ENCODE measurements around the gene GPX8.

GPX8 gene

DNA sequence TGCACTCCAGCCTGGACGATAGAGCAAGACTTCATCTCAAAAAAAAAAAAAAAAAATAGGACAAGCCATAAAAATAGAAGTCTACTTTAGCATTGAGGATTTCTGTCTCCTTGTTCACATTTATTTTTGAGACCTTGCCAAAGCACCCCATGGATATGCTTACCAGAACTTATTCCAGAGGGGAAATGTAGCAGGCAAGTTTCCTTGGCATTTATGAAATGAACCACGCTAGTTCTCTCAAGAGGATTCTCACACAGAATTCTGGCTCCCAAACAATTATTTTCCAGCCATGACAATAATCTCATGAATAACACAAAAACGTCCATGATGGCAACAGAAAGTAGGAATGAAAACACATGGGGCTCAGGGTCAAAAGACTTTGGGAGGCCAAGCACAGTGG, 23.4 kb upstream of the GPX8 start:
- CTCF ChIA-PET = no interaction called here
- POLR2A ChIA-PET = no interaction called here
- DNase-seq (ENCODE audit: extremely low spot score) = no peak
- no peak for TF ChIP-seq FOXA1 (IDR thresholded peaks at IDR 0.05)
- TF ChIP-seq TARDBP (IDR thresholded peaks at IDR 0.05) = no peak
- TF ChIP-seq ELF4 (IDR thresholded peaks at IDR 0.05) = no peak
- TF ChIP-seq SUZ12 (IDR thresholded peaks at IDR 0.05) = no peak
- no peak for TF ChIP-seq FOXK2 (IDR thresholded peaks at IDR 0.05)
- no peak for TF ChIP-seq LEF1 (IDR thresholded peaks at IDR 0.05; ENCODE audit: borderline replicate concordance)
- no peak for TF ChIP-seq ARNT (IDR thresholded peaks at IDR 0.05)
- no peak for TF ChIP-seq FOXM1 (IDR thresholded peaks at IDR 0.05; ENCODE audit: borderline replicate concordance)
- TF ChIP-seq BHLHE40 (IDR thresholded peaks at IDR 0.05; ENCODE audit: borderline replicate concordance) = no peak
- TF ChIP-seq, protein P1, sequence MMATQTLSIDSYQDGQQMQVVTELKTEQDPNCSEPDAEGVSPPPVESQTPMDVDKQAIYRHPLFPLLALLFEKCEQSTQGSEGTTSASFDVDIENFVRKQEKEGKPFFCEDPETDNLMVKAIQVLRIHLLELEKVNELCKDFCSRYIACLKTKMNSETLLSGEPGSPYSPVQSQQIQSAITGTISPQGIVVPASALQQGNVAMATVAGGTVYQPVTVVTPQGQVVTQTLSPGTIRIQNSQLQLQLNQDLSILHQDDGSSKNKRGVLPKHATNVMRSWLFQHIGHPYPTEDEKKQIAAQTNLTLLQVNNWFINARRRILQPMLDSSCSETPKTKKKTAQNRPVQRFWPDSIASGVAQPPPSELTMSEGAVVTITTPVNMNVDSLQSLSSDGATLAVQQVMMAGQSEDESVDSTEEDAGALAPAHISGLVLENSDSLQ (IDR thresholded peaks at IDR 0.05) = no peak
- TF ChIP-seq NFRKB (IDR thresholded peaks at IDR 0.05) = no peak
- no peak for TF ChIP-seq CTBP1 (IDR thresholded peaks at IDR 0.05; ENCODE audit: borderline replicate concordance)
- TF ChIP-seq SP1 (IDR thresholded peaks at IDR 0.05) = no peak
- no peak for TF ChIP-seq ZNF384 (IDR thresholded peaks at IDR 0.05)

DNA sequence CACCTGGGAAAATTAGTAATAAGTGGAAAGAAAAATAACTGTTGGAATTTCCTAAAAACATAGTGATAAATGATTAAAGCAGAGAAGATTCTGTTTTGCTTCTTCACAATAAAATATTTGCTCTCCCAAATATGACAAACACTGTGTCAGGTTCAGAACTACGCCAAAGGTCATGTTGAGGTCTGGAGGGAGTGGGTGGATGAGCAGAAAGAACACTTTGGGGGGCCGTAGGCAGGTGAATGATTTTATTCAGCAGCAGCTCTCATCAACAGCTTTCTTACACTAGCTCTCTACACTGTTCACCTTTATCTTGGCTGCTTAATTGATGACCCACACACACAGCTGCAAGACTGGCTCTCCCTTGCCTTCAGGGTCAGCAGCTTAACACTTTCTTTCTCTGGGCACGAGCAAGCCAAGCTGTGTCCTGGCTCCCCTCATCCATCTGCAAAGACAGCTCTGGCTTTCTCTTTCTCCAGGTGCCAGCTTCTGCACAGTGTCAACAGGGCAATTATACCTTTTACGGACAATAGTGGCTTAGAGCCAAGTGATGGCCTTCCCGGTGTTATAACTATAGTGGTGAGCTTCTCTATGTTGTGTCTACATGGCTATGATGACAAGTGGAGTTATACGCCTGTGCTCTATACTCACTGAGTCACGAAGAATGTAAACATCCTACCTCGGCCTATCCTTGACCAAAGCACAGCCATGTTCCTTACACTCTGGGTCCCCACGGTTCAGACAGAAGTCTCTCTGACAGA, 18.9 kb upstream of the GPX8 start:
- DNase-seq (ENCODE audit: extremely low spot score) = no peak
- CTCF ChIA-PET = no interaction called here
- TF ChIP-seq HDGF (IDR thresholded peaks at IDR 0.05; ENCODE audit: borderline replicate concordance) (no peak), FOXM1 (IDR thresholded peaks at IDR 0.05; ENCODE audit: borderline replicate concordance) (no peak), LEF1 (IDR thresholded peaks at IDR 0.05; ENCODE audit: borderline replicate concordance) (no peak), FOXK2 (IDR thresholded peaks at IDR 0.05) (no peak), TARDBP (IDR thresholded peaks at IDR 0.05) (no peak)
- TF ChIP-seq, protein P1 (IDR thresholded peaks at IDR 0.05) = no peak
- POLR2A ChIA-PET = no interaction called here

DNA sequence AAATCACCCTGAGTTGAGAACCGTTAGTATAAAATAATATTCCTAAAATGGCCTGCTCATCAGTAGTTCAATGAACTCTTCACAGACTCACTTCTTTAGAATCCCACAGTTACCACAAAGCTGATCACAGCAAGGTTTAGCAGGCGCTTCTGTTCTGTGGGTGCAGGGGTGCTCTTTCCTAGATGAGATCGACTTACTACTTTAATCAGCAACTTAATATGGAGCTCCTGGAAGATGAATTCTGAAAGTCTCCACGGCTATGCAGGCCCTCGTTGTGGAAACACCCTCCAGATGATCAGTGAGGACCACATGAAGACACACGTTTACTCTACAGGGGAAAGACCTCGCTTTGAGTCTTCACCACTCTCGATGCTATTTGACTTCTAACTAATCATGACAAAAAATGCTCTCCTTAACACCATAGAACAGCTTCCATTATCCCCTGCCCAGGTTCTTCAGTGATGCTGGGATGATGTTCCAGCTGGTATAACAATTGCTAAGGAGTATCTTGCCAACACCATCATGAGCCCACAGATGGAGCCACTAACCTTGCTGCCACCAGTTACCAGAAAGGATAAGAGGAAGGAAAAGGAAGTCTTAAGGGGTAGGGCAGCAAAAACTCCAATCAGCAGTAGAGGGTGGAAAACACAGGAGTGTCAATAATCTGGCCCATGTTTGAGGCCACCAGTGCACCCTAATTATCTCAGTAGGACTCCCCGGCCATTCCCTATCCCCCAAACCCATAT, 17.9 kb upstream of the GPX8 start:
- no peak for TF ChIP-seq FOXA1 (IDR thresholded peaks at IDR 0.05)
- TF ChIP-seq ELF4 (IDR thresholded peaks at IDR 0.05) = no peak
- TF ChIP-seq BHLHE40 (IDR thresholded peaks at IDR 0.05; ENCODE audit: borderline replicate concordance) = no peak
- TF ChIP-seq SP1 (IDR thresholded peaks at IDR 0.05) = no peak
- TF ChIP-seq TARDBP (IDR thresholded peaks at IDR 0.05) = no peak
- no peak for TF ChIP-seq HDGF (IDR thresholded peaks at IDR 0.05; ENCODE audit: borderline replicate concordance)
- no peak for TF ChIP-seq LEF1 (IDR thresholded peaks at IDR 0.05; ENCODE audit: borderline replicate concordance)
- TF ChIP-seq ZNF384 (IDR thresholded peaks at IDR 0.05) = no peak
- TF ChIP-seq CTBP1 (IDR thresholded peaks at IDR 0.05; ENCODE audit: borderline replicate concordance) = no peak
- TF ChIP-seq L3MBTL2 (conservative IDR thresholded peaks at IDR 0.05) = no peak
- TF ChIP-seq FOXM1 (IDR thresholded peaks at IDR 0.05; ENCODE audit: borderline replicate concordance) = no peak
- TF ChIP-seq FOXK2 (IDR thresholded peaks at IDR 0.05) = no peak
- TF ChIP-seq, protein P1 (IDR thresholded peaks at IDR 0.05) = no peak
- no peak for TF ChIP-seq NFRKB (IDR thresholded peaks at IDR 0.05)
- no peak for TF ChIP-seq SUZ12 (IDR thresholded peaks at IDR 0.05)
- TF ChIP-seq ARNT (IDR thresholded peaks at IDR 0.05) = no peak
- POLR2A ChIA-PET = no interaction called here
- CTCF ChIA-PET = interaction anchor here (0.7 kb wide), 1 partner anchor 198 kb away, joined by 4 read pairs; no protein-coding TSS in a partner anchor
- no peak for DNase-seq (ENCODE audit: extremely low spot score)

DNA sequence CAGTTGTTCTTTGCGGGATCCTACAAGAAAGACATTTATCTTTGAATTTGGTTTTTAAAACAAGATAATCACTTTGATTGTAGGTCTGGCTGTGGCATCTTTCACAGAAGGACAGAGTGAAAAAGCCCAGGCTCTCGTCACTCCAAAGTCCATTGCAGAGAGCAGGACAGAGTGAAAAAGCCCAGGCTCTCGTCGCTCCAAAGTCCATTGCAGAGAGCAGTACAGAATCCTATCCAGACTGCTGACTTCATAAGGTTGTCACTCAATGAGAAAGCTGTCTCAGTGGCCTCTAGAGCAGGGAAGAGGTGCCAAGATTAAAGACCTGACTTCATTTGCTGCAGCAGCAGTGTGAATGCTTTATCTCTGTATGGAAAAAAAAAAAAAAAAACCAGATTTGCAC, 16.3 kb upstream of the GPX8 start:
- POLR2A ChIA-PET = no interaction called here
- TF ChIP-seq NFRKB (IDR thresholded peaks at IDR 0.05) (no peak), ZNF384 (IDR thresholded peaks at IDR 0.05) (no peak), FOXA1 (IDR thresholded peaks at IDR 0.05) (no peak), CTBP1 (IDR thresholded peaks at IDR 0.05; ENCODE audit: borderline replicate concordance) (no peak), SUZ12 (IDR thresholded peaks at IDR 0.05) (no peak), ELF4 (IDR thresholded peaks at IDR 0.05) (no peak), TARDBP (IDR thresholded peaks at IDR 0.05) (no peak), FOXK2 (IDR thresholded peaks at IDR 0.05) (no peak), HDGF (IDR thresholded peaks at IDR 0.05; ENCODE audit: borderline replicate concordance) (no peak), L3MBTL2 (conservative IDR thresholded peaks at IDR 0.05) (no peak), LEF1 (IDR thresholded peaks at IDR 0.05; ENCODE audit: borderline replicate concordance) (no peak), SP1 (IDR thresholded peaks at IDR 0.05) (no peak), BHLHE40 (IDR thresholded peaks at IDR 0.05; ENCODE audit: borderline replicate concordance) (no peak), ARNT (IDR thresholded peaks at IDR 0.05) (no peak)
- TF ChIP-seq, protein P1 (IDR thresholded peaks at IDR 0.05) = no peak
- CTCF ChIA-PET = no interaction called here
- no peak for DNase-seq (ENCODE audit: extremely low spot score)

DNA sequence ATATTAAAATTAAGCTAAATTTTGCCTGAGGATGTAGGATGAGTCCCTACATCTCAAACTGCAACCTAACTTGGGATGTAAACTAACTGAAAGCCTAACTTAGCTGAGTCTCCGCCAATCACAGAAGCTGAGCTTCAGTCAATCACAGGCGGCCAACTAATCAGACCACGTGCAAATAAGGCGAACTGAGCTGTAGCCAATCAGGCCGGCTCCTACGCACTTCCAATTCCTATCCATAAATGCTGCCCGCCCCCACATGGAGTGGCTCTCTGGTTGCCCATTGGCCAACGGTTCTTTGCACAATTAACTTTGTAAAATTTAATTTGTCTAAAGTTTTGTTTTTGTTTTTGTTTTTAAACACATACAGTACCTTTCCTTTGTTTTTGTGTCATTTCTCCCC, 13.9 kb upstream of the GPX8 start:
- POLR2A ChIA-PET = no interaction called here
- no peak for DNase-seq (ENCODE audit: extremely low spot score)
- CTCF ChIA-PET = interaction anchor here (0.6 to 1.7 kb wide), 5 partner anchors 14 to 240 kb away, joined by 3 to 13 read pairs (median 7); partner anchors contain the start of gene GPX8
- no peak for TF ChIP-seq FOXK2 (IDR thresholded peaks at IDR 0.05)
- TF ChIP-seq FOXM1 (IDR thresholded peaks at IDR 0.05; ENCODE audit: borderline replicate concordance) = no peak
- TF ChIP-seq HDGF (IDR thresholded peaks at IDR 0.05; ENCODE audit: borderline replicate concordance) = no peak

Data from HEK293T (cell line).